ENCODE results near the gene SLC9C1.

SLC9C1 gene

DNA sequence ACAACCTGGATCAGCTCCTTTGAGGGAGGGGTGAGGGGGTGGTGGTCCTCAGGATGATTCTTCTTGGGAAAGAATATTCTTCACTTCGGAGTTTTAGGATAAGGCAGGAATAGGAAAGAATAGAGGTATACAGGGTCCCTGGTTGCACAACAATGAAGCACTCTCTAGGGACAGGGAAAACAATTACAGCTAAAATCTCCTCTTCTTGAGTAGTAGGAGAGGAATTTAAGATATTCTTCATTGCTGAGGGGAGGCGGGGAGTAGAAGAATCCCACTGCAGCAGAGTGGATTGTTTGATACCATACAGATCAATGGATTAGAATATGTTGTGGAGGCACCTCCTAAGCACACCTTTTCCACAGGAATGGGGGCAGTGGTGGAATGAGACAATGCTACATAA lies 20.5 kb downstream of the SLC9C1 start:
- no peaks in the 10 kb centered on the region for H3K9me3 ChIP-seq (ENCODE audit: insufficient read depth, low read depth, low read length)
- H3K9ac ChIP-seq (ENCODE audit: low read depth, low read length, poor library complexity, severe bottlenecking): no peak overlapping the region
- H3K27me3 ChIP-seq (ENCODE audit: insufficient read depth, low read length, poor library complexity, severe bottlenecking): no peaks in the 10 kb centered on the region
- H3K4me1 ChIP-seq (ENCODE audit: insufficient read depth, low read length, poor library complexity, severe bottlenecking): no peaks in the 10 kb centered on the region
- H3K4me3 ChIP-seq (ENCODE audit: low read length, poor library complexity, severe bottlenecking): no peak overlapping the region
- H3K4me2 ChIP-seq (ENCODE audit: low read depth, low read length, poor library complexity, severe bottlenecking): no peak overlapping the region
- H3K9me2 ChIP-seq (replicated peaks; ENCODE audit: low read depth, low read length): no peaks in the 10 kb centered on the region
- H3F3A ChIP-seq (ENCODE audit: low read depth): no peaks in the 10 kb centered on the region
- H3K79me2 ChIP-seq (ENCODE audit: insufficient read depth, low read length): no peaks in the 10 kb centered on the region
- no peaks in the 10 kb centered on the region for H3K36me3 ChIP-seq (ENCODE audit: insufficient read depth, low read length)
- no peaks in the 10 kb centered on the region for H4K20me1 ChIP-seq (ENCODE audit: insufficient read depth, low read length, poor library complexity, severe bottlenecking)
- TF ChIP-seq EZH2phosphoT487 (IDR thresholded peaks at IDR 0.05; ENCODE audit: borderline replicate concordance): no peak
- TF ChIP-seq, protein P1, sequence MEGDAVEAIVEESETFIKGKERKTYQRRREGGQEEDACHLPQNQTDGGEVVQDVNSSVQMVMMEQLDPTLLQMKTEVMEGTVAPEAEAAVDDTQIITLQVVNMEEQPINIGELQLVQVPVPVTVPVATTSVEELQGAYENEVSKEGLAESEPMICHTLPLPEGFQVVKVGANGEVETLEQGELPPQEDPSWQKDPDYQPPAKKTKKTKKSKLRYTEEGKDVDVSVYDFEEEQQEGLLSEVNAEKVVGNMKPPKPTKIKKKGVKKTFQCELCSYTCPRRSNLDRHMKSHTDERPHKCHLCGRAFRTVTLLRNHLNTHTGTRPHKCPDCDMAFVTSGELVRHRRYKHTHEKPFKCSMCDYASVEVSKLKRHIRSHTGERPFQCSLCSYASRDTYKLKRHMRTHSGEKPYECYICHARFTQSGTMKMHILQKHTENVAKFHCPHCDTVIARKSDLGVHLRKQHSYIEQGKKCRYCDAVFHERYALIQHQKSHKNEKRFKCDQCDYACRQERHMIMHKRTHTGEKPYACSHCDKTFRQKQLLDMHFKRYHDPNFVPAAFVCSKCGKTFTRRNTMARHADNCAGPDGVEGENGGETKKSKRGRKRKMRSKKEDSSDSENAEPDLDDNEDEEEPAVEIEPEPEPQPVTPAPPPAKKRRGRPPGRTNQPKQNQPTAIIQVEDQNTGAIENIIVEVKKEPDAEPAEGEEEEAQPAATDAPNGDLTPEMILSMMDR (conservative IDR thresholded peaks at IDR 0.05; ENCODE audit: low read length): no peak
- H2AFZ ChIP-seq (ENCODE audit: low read length): no peak overlapping the region

DNA sequence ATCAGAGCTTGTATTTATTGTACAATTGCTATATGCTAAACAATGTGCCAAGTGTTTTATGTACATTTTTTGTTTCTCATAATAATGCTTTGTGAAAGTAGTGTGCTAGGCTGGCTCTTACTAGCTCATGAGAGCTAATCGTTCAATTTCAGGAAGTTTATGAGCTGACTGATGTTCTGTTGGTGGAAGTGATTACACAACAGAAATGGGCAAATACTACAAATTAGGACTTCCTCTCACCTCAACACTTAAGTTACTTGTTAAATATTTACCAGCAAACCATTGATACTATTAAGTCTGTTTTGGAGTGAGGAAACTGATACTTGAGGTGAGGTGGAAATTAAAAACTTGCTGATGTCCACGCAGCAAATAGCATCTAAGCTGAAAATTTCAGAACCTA lies 32.3 kb downstream of the SLC9C1 start:
- H3K4me2 ChIP-seq (ENCODE audit: low read depth, low read length, poor library complexity, severe bottlenecking): no peak overlapping the region
- peak overlapping the region; percentile 59; the same call in 1 of the 2 replicates for H2AFZ ChIP-seq (ENCODE audit: low read length)
- no peaks in the 10 kb centered on the region for H4K20me1 ChIP-seq (ENCODE audit: insufficient read depth, low read length, poor library complexity, severe bottlenecking)
- no peaks in the 10 kb centered on the region for H3K4me1 ChIP-seq (ENCODE audit: insufficient read depth, low read length, poor library complexity, severe bottlenecking)
- H3K9ac ChIP-seq (ENCODE audit: low read depth, low read length, poor library complexity, severe bottlenecking): no peak overlapping the region
- TF ChIP-seq EZH2phosphoT487 (IDR thresholded peaks at IDR 0.05; ENCODE audit: borderline replicate concordance): no peak
- TF ChIP-seq, protein P1 (conservative IDR thresholded peaks at IDR 0.05; ENCODE audit: low read length): no peak
- H3K9me3 ChIP-seq (ENCODE audit: insufficient read depth, low read depth, low read length): no peaks in the 10 kb centered on the region
- H3K79me2 ChIP-seq (ENCODE audit: insufficient read depth, low read length): no peaks in the 10 kb centered on the region
- no peaks in the 10 kb centered on the region for H3K27me3 ChIP-seq (ENCODE audit: insufficient read depth, low read length, poor library complexity, severe bottlenecking)
- H3F3A ChIP-seq (ENCODE audit: low read depth): no peaks in the 10 kb centered on the region
- H3K9me2 ChIP-seq (replicated peaks; ENCODE audit: low read depth, low read length): no peaks in the 10 kb centered on the region
- no peak overlapping the region for H3K4me3 ChIP-seq (ENCODE audit: low read length, poor library complexity, severe bottlenecking)
- H3K36me3 ChIP-seq (ENCODE audit: insufficient read depth, low read length): no peaks in the 10 kb centered on the region

DNA sequence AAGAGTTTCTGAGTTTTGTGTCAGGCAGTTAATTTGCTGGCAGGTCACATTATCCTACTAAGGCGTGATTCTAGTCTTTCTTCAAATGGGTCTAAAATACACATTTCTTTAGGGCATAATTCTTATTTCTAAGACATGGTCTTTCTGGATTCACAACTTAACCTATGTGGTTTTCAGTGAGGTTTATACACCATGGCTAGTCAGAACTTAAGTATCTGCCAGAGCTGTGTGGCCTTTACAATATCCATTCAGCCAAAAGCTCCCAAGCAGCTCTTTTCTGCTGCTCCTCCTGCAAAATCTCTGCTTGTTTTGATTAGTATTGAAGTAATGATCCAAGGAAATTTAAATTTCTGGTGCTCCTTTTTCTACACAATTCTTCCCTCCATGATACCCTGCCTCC lies 33.5 kb downstream of the SLC9C1 start:
- H3K4me3 ChIP-seq (ENCODE audit: low read length, poor library complexity, severe bottlenecking): no peak overlapping the region
- no peak overlapping the region for H3K9ac ChIP-seq (ENCODE audit: low read depth, low read length, poor library complexity, severe bottlenecking)
- no peak for TF ChIP-seq EZH2phosphoT487 (IDR thresholded peaks at IDR 0.05; ENCODE audit: borderline replicate concordance)
- TF ChIP-seq, protein P1 (conservative IDR thresholded peaks at IDR 0.05; ENCODE audit: low read length): no peak
- H3K27me3 ChIP-seq (ENCODE audit: insufficient read depth, low read length, poor library complexity, severe bottlenecking): no peaks in the 10 kb centered on the region
- H3F3A ChIP-seq (ENCODE audit: low read depth): no peaks in the 10 kb centered on the region
- H3K36me3 ChIP-seq (ENCODE audit: insufficient read depth, low read length): no peaks in the 10 kb centered on the region
- H3K9me3 ChIP-seq (ENCODE audit: insufficient read depth, low read depth, low read length): no peaks in the 10 kb centered on the region
- no peak overlapping the region for H2AFZ ChIP-seq (ENCODE audit: low read length)
- no peaks in the 10 kb centered on the region for H3K79me2 ChIP-seq (ENCODE audit: insufficient read depth, low read length)
- H4K20me1 ChIP-seq (ENCODE audit: insufficient read depth, low read length, poor library complexity, severe bottlenecking): no peaks in the 10 kb centered on the region
- H3K4me2 ChIP-seq (ENCODE audit: low read depth, low read length, poor library complexity, severe bottlenecking): no peak overlapping the region
- H3K9me2 ChIP-seq (replicated peaks; ENCODE audit: low read depth, low read length): no peaks in the 10 kb centered on the region
- no peaks in the 10 kb centered on the region for H3K4me1 ChIP-seq (ENCODE audit: insufficient read depth, low read length, poor library complexity, severe bottlenecking)
